Effector memory CD4-positive, alpha-beta T cell (primary cell): ENCODE data around the gene SEC22C.

ENCODE experiments used
- DNase-seq, 3 donors: peaks; one replicate each; pipeline ENCODE4 v3.0.0-alpha.2; 2020
- H3K27ac ChIP-seq: 2 replicates; pipeline ENCODE4 v1.7.0; 2013; ENCODE audit warnings: mild to moderate bottlenecking, low read length, moderate library complexity; ENCODE audit not compliant: insufficient read depth, poor library complexity, severe bottlenecking
- H3K27me3 ChIP-seq: replicated peaks from 2 replicates; pipeline ENCODE4 v1.7.0; 2013; ENCODE audit warnings: mild to moderate bottlenecking, low read length; ENCODE audit not compliant: insufficient read depth, control insufficient read depth, poor library complexity, severe bottlenecking
- H3K36me3 ChIP-seq: 2 replicates; pipeline ENCODE4 v1.7.0; 2013; ENCODE audit warnings: mild to moderate bottlenecking, low read length, moderate library complexity; ENCODE audit not compliant: control insufficient read depth, insufficient read depth
- H3K4me1 ChIP-seq: 2 replicates; pipeline ENCODE4 v1.7.0; 2013; ENCODE audit warnings: low read length, mild to moderate bottlenecking; ENCODE audit not compliant: control insufficient read depth, insufficient read depth, poor library complexity, severe bottlenecking
- H3K4me3 ChIP-seq: 2 replicates; pipeline ENCODE4 v1.7.0; 2013; ENCODE audit warnings: low read length, low read depth, mild to moderate bottlenecking; ENCODE audit not compliant: insufficient read depth, poor library complexity, severe bottlenecking
- H3K9me3 ChIP-seq: 2 replicates; pipeline ENCODE4 v1.7.0; 2013; ENCODE audit warnings: mild to moderate bottlenecking, low read length, moderate library complexity; ENCODE audit not compliant: control insufficient read depth

SEC22C gene

GRCh38 chr3:42526616-42527367 is 55.0 kb downstream of the SEC22C start:
- Histone ChIP-seq H3K4me1 (peaks cover 64% of the 10 kb centered on the region), H3K27me3 (no peaks in the 10 kb centered on the region), H3K9me3 (no peaks in the 10 kb centered on the region), H3K36me3 (peaks cover 22% of the 10 kb centered on the region), H3K4me3 (no peak overlapping the region), H3K27ac (peak overlapping the region; percentile 63)
- peak; percentile 11 to 32 (median 12) for DNase-seq

- Histone ChIP-seq H3K4me3 (no peak overlapping the region), H3K9me3 (no peaks in the 10 kb centered on the region), H3K27ac (no peak overlapping the region), H3K36me3 (peaks cover 14% of the 10 kb centered on the region), H3K27me3 (no peaks in the 10 kb centered on the region), H3K4me1 (peaks cover 56% of the 10 kb centered on the region)
- no peak for DNase-seq
Measured at GRCh38 chr3:42525736-42526345, 55.9 kb downstream of the SEC22C start.

- H3K27me3 ChIP-seq: no peaks in the 10 kb centered on the region
- H3K9me3 ChIP-seq: no peaks in the 10 kb centered on the region
- no peak overlapping the region for H3K27ac ChIP-seq
- no peak for DNase-seq
- H3K36me3 ChIP-seq: peaks cover 14% of the 10 kb centered on the region
- peaks cover 56% of the 10 kb centered on the region for H3K4me1 ChIP-seq
- H3K4me3 ChIP-seq: no peak overlapping the region
Measured at GRCh38 chr3:42525212-42525611, 56.6 kb downstream of the SEC22C start.

DNA sequence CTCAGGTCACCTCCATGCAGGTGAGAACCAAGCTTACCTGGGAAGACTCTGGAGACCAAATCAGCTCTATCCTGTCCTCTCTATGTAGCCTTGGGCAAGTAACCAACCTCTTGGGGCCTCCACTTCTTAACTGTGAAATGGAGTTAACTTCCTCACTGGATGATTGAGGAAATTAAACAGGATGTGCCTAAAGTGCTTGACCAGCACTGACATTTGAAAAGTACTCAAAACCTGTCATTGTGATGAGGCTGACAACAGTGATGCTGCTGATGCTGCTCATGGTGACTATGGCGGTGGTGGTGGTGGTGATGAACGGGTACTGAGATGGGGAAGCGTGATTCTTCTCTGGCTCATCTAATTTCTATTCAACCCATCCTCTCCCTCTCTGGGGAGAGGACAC is 57.0 kb downstream of the SEC22C start:
- no peak overlapping the region for H3K4me3 ChIP-seq
- DNase-seq: no peak
- H3K4me1 ChIP-seq: peaks cover 56% of the 10 kb centered on the region
- no peak overlapping the region for H3K27ac ChIP-seq
- H3K9me3 ChIP-seq: no peaks in the 10 kb centered on the region
- no peaks in the 10 kb centered on the region for H3K27me3 ChIP-seq
- peaks cover 14% of the 10 kb centered on the region for H3K36me3 ChIP-seq

GRCh38 chr3:42520906-42521305 is 60.9 kb downstream of the SEC22C start:
- no peak for DNase-seq
- H3K9me3 ChIP-seq: no peaks in the 10 kb centered on the region
- peaks cover 14% of the 10 kb centered on the region for H3K36me3 ChIP-seq
- H3K27me3 ChIP-seq: no peaks in the 10 kb centered on the region
- peak overlapping the region; percentile 18 for H3K27ac ChIP-seq
- H3K4me1 ChIP-seq: peaks cover 30% of the 10 kb centered on the region
- H3K4me3 ChIP-seq: no peak overlapping the region

DNA sequence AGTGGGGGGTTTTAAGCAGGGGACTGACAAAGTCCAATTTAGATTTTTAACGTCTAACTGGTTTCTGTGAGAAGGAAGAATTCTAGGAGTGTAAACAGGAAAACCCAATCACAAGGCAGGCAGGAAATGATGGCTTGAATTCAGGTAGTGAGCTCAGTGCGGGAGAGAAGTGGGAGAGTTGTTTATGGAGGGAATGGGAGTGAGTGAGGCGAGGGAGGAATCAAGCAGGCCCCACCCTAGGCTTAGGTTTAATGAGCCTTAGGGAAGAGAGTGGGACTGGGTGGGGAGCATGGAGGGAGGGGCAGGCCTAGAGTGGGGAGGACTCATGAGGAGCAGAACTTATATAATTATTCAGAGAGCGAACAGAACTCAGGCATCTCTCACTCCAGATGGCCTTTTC is 61.4 kb downstream of the SEC22C start:
- no peaks in the 10 kb centered on the region for H3K27me3 ChIP-seq
- H3K36me3 ChIP-seq: peaks cover 9% of the 10 kb centered on the region
- no peaks in the 10 kb centered on the region for H3K9me3 ChIP-seq
- no peak for DNase-seq
- no peak overlapping the region for H3K4me3 ChIP-seq
- peaks cover 24% of the 10 kb centered on the region for H3K4me1 ChIP-seq
- peak overlapping the region; percentile 18 for H3K27ac ChIP-seq

GRCh38 chr3:42519568-42519962 is 62.2 kb downstream of the SEC22C start:
- peaks cover 24% of the 10 kb centered on the region for H3K4me1 ChIP-seq
- no peak for DNase-seq
- no peaks in the 10 kb centered on the region for H3K27me3 ChIP-seq
- H3K9me3 ChIP-seq: no peaks in the 10 kb centered on the region
- H3K4me3 ChIP-seq: no peak overlapping the region
- H3K36me3 ChIP-seq: peaks cover 11% of the 10 kb centered on the region
- peak overlapping the region; percentile 18 for H3K27ac ChIP-seq

GRCh38 chr3:42518800-42519567 is 62.8 kb downstream of the SEC22C start:
- no peaks in the 10 kb centered on the region for H3K27me3 ChIP-seq
- no peaks in the 10 kb centered on the region for H3K9me3 ChIP-seq
- peak; percentile 13 to 36 (median 30) for DNase-seq
- H3K4me1 ChIP-seq: peaks cover 24% of the 10 kb centered on the region
- H3K27ac ChIP-seq: peak overlapping the region; percentile 20
- no peak overlapping the region for H3K4me3 ChIP-seq
- peaks cover 17% of the 10 kb centered on the region for H3K36me3 ChIP-seq

GRCh38 chr3:42517117-42517516 is 64.7 kb downstream of the SEC22C start:
- Histone ChIP-seq H3K4me1 (peaks cover 24% of the 10 kb centered on the region), H3K36me3 (peaks cover 9% of the 10 kb centered on the region), H3K9me3 (no peaks in the 10 kb centered on the region), H3K27me3 (no peaks in the 10 kb centered on the region), H3K4me3 (no peak overlapping the region), H3K27ac (no peak overlapping the region)
- no peak for DNase-seq

DNA sequence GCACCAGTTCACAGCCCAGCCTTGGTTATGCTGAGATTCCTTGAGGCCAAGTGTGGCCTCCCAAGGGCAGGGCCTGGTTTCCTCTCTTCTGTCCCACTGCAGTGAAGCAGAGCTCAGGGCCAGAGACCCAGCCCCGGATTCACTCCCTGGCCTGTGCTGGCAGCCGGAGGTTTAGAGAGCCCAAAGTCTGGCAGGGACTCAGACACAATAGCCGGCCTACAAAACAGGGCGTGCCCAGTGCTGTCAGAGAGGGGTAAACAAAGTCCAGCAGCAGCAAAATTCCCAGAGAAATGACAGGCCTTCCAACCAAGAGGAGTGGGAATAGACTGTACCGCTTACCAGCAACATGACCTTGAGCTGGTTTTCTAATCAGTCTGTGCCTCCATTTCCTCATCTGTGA is 65.3 kb downstream of the SEC22C start:
- Histone ChIP-seq H3K4me1 (peaks cover 24% of the 10 kb centered on the region), H3K9me3 (no peaks in the 10 kb centered on the region), H3K36me3 (peaks cover 9% of the 10 kb centered on the region), H3K27me3 (no peaks in the 10 kb centered on the region), H3K4me3 (no peak overlapping the region), H3K27ac (no peak overlapping the region)
- DNase-seq: no peak
